Liver (tissue), 9 donors: ENCODE measurements around the gene LRRC7. TPM values are rescaled to one million over a fixed set of nuclear protein-coding genes. Genes with fewer than 3 reads are reported as not detected.

ENCODE experiments used
- DNase-seq: peaks from one replicate; pipeline ENCODE4 v3.0.0-alpha.2; 2017; ENCODE audit warnings: low spot score
- H3K27ac ChIP-seq, 2 donors: one replicate each; pipeline ENCODE4 v1.7.0; 2013; ENCODE audit warnings: inconsistent platforms in 2 of 2, low read length in 2 of 2, control low read depth in 1 of 2, low read depth in 1 of 2, mild to moderate bottlenecking in 1 of 2
- H3K27me3 ChIP-seq, 4 donors: one replicate each; pipeline versions ENCODE4 v1.6.1 to v1.7.0; 2013; ENCODE audit warnings: low read length in 3 of 4, inconsistent platforms in 1 of 4, mild to moderate bottlenecking in 1 of 4, moderate library complexity in 1 of 4; ENCODE audit not compliant: control insufficient read depth in 4 of 4, insufficient read depth in 4 of 4
- H3K36me3 ChIP-seq, 4 donors: one replicate each; pipeline versions ENCODE4 v1.6.1 to v1.7.0; 2013; ENCODE audit warnings: low read length in 3 of 4, mild to moderate bottlenecking in 3 of 4, low read depth in 1 of 4, moderate library complexity in 1 of 4; ENCODE audit not compliant: control insufficient read depth in 4 of 4, insufficient read depth in 3 of 4
- H3K4me1 ChIP-seq, 4 donors: one replicate each; pipeline versions ENCODE4 v1.6.1 to v1.7.0; 2013; ENCODE audit warnings: low read length in 3 of 4, mild to moderate bottlenecking in 3 of 4, moderate library complexity in 1 of 4; ENCODE audit not compliant: control insufficient read depth in 4 of 4, insufficient read depth in 4 of 4
- H3K4me3 ChIP-seq, 3 donors: one replicate each; pipeline versions ENCODE4 v1.6.1 to v1.7.0; 2013; ENCODE audit warnings: low read length in 3 of 3, control low read depth in 1 of 3, low read depth in 1 of 3, mild to moderate bottlenecking in 1 of 3
- H3K9ac ChIP-seq, 2 donors: one replicate each; pipeline ENCODE4 v1.7.0; 2013; ENCODE audit warnings: low read length in 2 of 2, mild to moderate bottlenecking in 2 of 2, moderate library complexity in 2 of 2, control low read depth in 1 of 2, low read depth in 1 of 2
- H3K9me3 ChIP-seq, 4 donors: one replicate each; pipeline versions ENCODE4 v1.6.1 to v1.7.0; 2013; ENCODE audit warnings: low read length in 3 of 4; ENCODE audit not compliant: control insufficient read depth in 4 of 4
- ATF3 ChIP-seq: IDR thresholded peaks from 2 replicates; pipeline ENCODE4 v1.6.1; 2016; ENCODE audit warnings: antibody characterized with exemption
- CTCF ChIP-seq: fragments of 150-350 bp; IDR thresholded peaks from 2 replicates; pipeline ENCODE4 v1.5.1; 2017; ENCODE audit warnings: improper control_type of control experiment, low read depth, low read length; ENCODE audit not compliant: missing input control
- EGR1 ChIP-seq, 2 donors: IDR thresholded peaks; 2 replicates each; pipeline ENCODE4 v1.6.1; 2016 to 2018; ENCODE audit warnings: antibody characterized with exemption in 2 of 2, low read depth in 2 of 2
- FOXA1 ChIP-seq: IDR thresholded peaks from 2 replicates; pipeline ENCODE4 v1.6.1; 2016; ENCODE audit warnings: antibody characterized with exemption
- FOXA2 ChIP-seq: IDR thresholded peaks from 2 replicates; pipeline ENCODE4 v1.6.1; 2016; ENCODE audit warnings: antibody characterized with exemption
- GABPA ChIP-seq, 2 donors: IDR thresholded peaks in 1 of 2; conservative IDR thresholded peaks in 1 of 2; 2 replicates each; pipeline ENCODE4 v1.6.1; 2016; ENCODE audit warnings: antibody characterized with exemption in 2 of 2, mild to moderate bottlenecking in 1 of 2, moderate library complexity in 1 of 2
- HNF4A ChIP-seq, 2 donors: conservative IDR thresholded peaks; 2 replicates each; pipeline ENCODE4 v1.6.1; 2016; ENCODE audit warnings: antibody characterized with exemption in 2 of 2, mild to moderate bottlenecking in 2 of 2
- HNF4G ChIP-seq: IDR thresholded peaks from 2 replicates; pipeline ENCODE4 v1.6.1; 2016; ENCODE audit warnings: antibody characterized with exemption
- JUND ChIP-seq, 2 donors: IDR thresholded peaks; 2 replicates each; pipeline ENCODE4 v1.6.1; 2016; ENCODE audit warnings: antibody characterized with exemption in 2 of 2
- MAX ChIP-seq: IDR thresholded peaks from 2 replicates; pipeline ENCODE4 v1.6.1; 2016; ENCODE audit warnings: antibody characterized with exemption
- NR2F2 ChIP-seq: IDR thresholded peaks from 2 replicates; pipeline ENCODE4 v1.6.1; 2016; ENCODE audit warnings: antibody characterized with exemption
- RAD21 ChIP-seq, 2 donors: IDR thresholded peaks; 2 replicates each; pipeline ENCODE4 v1.6.1; 2016; ENCODE audit warnings: antibody characterized with exemption in 2 of 2, mild to moderate bottlenecking in 2 of 2
- REST ChIP-seq: IDR thresholded peaks from 2 replicates; pipeline ENCODE4 v1.6.1; 2016; ENCODE audit warnings: antibody characterized with exemption, mild to moderate bottlenecking
- RXRA ChIP-seq, 2 donors: IDR thresholded peaks; 2 replicates each; pipeline ENCODE4 v1.6.1; 2017 to 2018; ENCODE audit warnings: antibody characterized with exemption in 2 of 2, mild to moderate bottlenecking in 1 of 2
- SP1 ChIP-seq: IDR thresholded peaks from 2 replicates; pipeline ENCODE4 v1.6.1; 2018; ENCODE audit warnings: antibody characterized with exemption, mild to moderate bottlenecking
- TAF1 ChIP-seq: conservative IDR thresholded peaks from 2 replicates; pipeline ENCODE4 v1.6.1; 2016; ENCODE audit warnings: antibody characterized with exemption, mild to moderate bottlenecking
- YY1 ChIP-seq: IDR thresholded peaks from 2 replicates; pipeline ENCODE4 v1.6.1; 2016; ENCODE audit warnings: antibody characterized with exemption, mild to moderate bottlenecking
- ZBTB33 ChIP-seq: IDR thresholded peaks from 2 replicates; pipeline ENCODE4 v1.6.1; 2016; ENCODE audit warnings: antibody characterized with exemption
- WGBS: extraction: QIAGEN DNeasy Blood & Tissue Kit; methylation state at CpG from one replicate; pipeline ENCODE4 v1.1.7; 2013; 5-methylcytosine and 5-hydroxymethylcytosine counted together
- polyA plus RNA-seq, 2 donors: library from polyadenylated mRNA; stranded (reverse) in 1 of 2; unstranded in 1 of 2; fragments of 200-250 nt in 1 of 2; fragments of >200 nt in 1 of 2; fragmentation: Nextera tagmentation in 1 of 2; extraction: Ambion mirVana in 1 of 2; gene quantifications; one replicate each; pipeline versions ENCODE4 v1.2.1 to v1.2.3, GENCODE V29; 2013 to 2015
- total RNA-seq, 2 donors: library from RNA; depleted of rRNA; stranded (reverse); fragments of >200 nt; gene quantifications; one replicate each; pipeline ENCODE4 v1.2.3, GENCODE V29; 2014
- donor health status: healthy.
- donor health status: healthy.
- donor health status: healthy.
- donor health status: healthy.
- donor health status: healthy.

Gene LRRC7
- total and polyA plus RNA-seq, 4 donors, result 0.08 to 1.1 (median 0.67) TPM

GRCh38 chr1:69738458-69739250 lies 170.9 kb downstream of the LRRC7 start:
- Histone ChIP-seq H3K4me3 (no peak overlapping the region), H3K27ac (no peak overlapping the region), H3K27me3 (peaks cover 0 to 14% (median 0%) of the 10 kb centered on the region in 4 donors), H3K36me3 (no peaks in the 10 kb centered on the region), H3K4me1 (no peaks in the 10 kb centered on the region), H3K9ac (no peak overlapping the region), H3K9me3 (no peaks in the 10 kb centered on the region)
- 33% methylated on average over 4 of the region's 4 CpGs for WGBS
- no peak for TF ChIP-seq FOXA1
- TF ChIP-seq GABPA (IDR thresholded peaks at IDR 0.05 in 1 of 2, conservative IDR thresholded peaks at IDR 0.05 in 1 of 2), result no peak
- no peak for TF ChIP-seq RXRA (IDR thresholded peaks at IDR 0.05)
- no peak for TF ChIP-seq FOXA2
- TF ChIP-seq ZBTB33, result no peak
- TF ChIP-seq NR2F2, result no peak
- no peak for TF ChIP-seq RAD21 (IDR thresholded peaks at IDR 0.05)
- no peak for TF ChIP-seq CTCF
- TF ChIP-seq HNF4A (conservative IDR thresholded peaks at IDR 0.05), result no peak
- no peak for TF ChIP-seq YY1
- no peak for TF ChIP-seq TAF1
- TF ChIP-seq REST, result no peak
- no peak for TF ChIP-seq ATF3
- no peak for TF ChIP-seq HNF4G
- no peak for TF ChIP-seq SP1
- TF ChIP-seq MAX, result no peak
- no peak for TF ChIP-seq EGR1 (IDR thresholded peaks at IDR 0.05; ENCODE audit: low read depth in 2 of 2)
- TF ChIP-seq JUND (IDR thresholded peaks at IDR 0.05), result no peak
- no peak for DNase-seq
